GM12874 (cell line): ENCODE measurements around the gene SAMD15.

Experiments used
- TF ChIP-seq, protein P1 (sequence below): IDR thresholded peaks from 2 replicates; pipeline ENCODE4 v1.5.1; 2011; ENCODE audit warnings: low read depth, mild to moderate bottlenecking, control low read depth, low read length, moderate library complexity; ENCODE audit not compliant: insufficient read depth

The SAMD15 gene

DNA sequence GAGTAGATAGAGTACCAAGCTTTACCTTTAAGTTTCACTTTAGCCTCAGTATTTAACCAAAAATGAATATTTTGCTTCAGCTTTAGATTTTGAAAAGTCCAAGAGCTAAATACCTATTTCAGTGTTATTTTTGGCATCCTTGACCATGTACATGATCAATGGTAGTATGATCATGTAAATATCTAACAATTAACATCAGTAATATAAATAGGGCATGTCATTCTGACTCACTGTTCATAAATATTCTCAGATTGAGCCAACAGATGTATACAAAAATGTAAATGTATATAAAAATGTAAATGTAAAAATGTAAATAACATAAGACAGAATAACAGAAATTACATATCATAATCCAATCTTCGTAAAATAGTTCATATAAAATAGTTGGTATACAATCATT, 61.4 kb downstream of the SAMD15 start:
- TF ChIP-seq, protein P1, sequence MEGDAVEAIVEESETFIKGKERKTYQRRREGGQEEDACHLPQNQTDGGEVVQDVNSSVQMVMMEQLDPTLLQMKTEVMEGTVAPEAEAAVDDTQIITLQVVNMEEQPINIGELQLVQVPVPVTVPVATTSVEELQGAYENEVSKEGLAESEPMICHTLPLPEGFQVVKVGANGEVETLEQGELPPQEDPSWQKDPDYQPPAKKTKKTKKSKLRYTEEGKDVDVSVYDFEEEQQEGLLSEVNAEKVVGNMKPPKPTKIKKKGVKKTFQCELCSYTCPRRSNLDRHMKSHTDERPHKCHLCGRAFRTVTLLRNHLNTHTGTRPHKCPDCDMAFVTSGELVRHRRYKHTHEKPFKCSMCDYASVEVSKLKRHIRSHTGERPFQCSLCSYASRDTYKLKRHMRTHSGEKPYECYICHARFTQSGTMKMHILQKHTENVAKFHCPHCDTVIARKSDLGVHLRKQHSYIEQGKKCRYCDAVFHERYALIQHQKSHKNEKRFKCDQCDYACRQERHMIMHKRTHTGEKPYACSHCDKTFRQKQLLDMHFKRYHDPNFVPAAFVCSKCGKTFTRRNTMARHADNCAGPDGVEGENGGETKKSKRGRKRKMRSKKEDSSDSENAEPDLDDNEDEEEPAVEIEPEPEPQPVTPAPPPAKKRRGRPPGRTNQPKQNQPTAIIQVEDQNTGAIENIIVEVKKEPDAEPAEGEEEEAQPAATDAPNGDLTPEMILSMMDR: no peak

DNA sequence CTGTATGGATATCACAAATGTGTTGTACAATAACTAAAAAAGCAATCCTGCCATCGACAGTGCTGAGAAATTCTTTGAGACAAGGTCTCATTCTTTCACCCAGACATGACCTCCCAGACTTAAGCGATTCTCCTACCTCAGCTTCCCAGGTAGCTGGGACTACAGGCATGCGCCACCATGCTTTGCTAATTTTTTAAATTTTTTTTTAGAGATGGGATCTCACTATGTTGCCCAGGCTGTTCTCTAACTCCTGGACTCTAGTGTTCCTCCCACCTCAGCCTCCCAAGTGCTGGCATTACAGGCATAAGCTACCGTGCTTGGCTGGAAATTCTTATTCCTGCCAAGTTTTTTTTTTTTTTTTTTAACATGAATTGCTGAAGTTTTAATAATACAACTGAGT, 62.7 kb downstream of the SAMD15 start:
- TF ChIP-seq, protein P1: no peak
